Mesenchymal stem cell (in vitro differentiated cells and primary cell): Measurements from ENCODE around the gene FGFR1OP2.
"Not testable (repeated sequence)": the region's sequence is repeated elsewhere in the genome, so short reads cannot be mapped to it uniquely, and the experiment has no call there.

Experiments
- DNase-seq: peaks from one replicate; pipeline ENCODE4 v3.0.0-alpha.2; 2013
- H2AFZ ChIP-seq: one replicate; pipeline ENCODE4 v1.6.1; 2013; ENCODE audit warnings: low read depth, mild to moderate bottlenecking, control low read depth, inconsistent platforms, low read length, moderate library complexity
- H2AK5ac ChIP-seq: 2 replicates; pipeline ENCODE4 v1.6.1; 2013; ENCODE audit warnings: low read length, moderate library complexity, mild to moderate bottlenecking, inconsistent platforms; ENCODE audit not compliant: severe bottlenecking
- H2BK120ac ChIP-seq: one replicate; pipeline ENCODE4 v1.6.1; 2013; ENCODE audit warnings: low read depth, mild to moderate bottlenecking, inconsistent platforms, low read length, moderate library complexity
- H2BK12ac ChIP-seq, 2 experiments: one replicate each; pipeline ENCODE4 v1.6.1; 2013; ENCODE audit warnings: inconsistent platforms in 2 of 2, low read length in 2 of 2, mild to moderate bottlenecking in 2 of 2, moderate library complexity in 2 of 2, control low read depth in 1 of 2
- H2BK15ac ChIP-seq: one replicate; pipeline ENCODE4 v1.6.1; 2013; ENCODE audit warnings: mild to moderate bottlenecking, low read depth, inconsistent platforms; ENCODE audit not compliant: poor library complexity, severe bottlenecking
- H2BK5ac ChIP-seq: 2 replicates; pipeline ENCODE4 v1.6.1; 2013; ENCODE audit warnings: low read depth, mild to moderate bottlenecking, low read length, control low read depth, inconsistent platforms; ENCODE audit not compliant: poor library complexity, severe bottlenecking
- H3K14ac ChIP-seq, 2 experiments: one replicate each; pipeline ENCODE4 v1.6.1; 2013; ENCODE audit warnings: inconsistent platforms in 2 of 2, low read length in 2 of 2, control low read depth in 1 of 2, mild to moderate bottlenecking in 1 of 2, moderate library complexity in 1 of 2
- H3K18ac ChIP-seq, 2 experiments: one replicate each; pipeline ENCODE4 v1.6.1; 2013; ENCODE audit warnings: inconsistent platforms in 2 of 2, low read length in 2 of 2, control low read depth in 1 of 2, low read depth in 1 of 2, mild to moderate bottlenecking in 1 of 2
- H3K23ac ChIP-seq, 2 experiments: one replicate each; pipeline ENCODE4 v1.6.1; 2013; ENCODE audit warnings: inconsistent platforms in 2 of 2, low read length in 2 of 2, mild to moderate bottlenecking in 2 of 2, moderate library complexity in 2 of 2, control low read depth in 1 of 2
- H3K27ac ChIP-seq: 2 replicates; pipeline ENCODE4 v1.5.1; 2013; ENCODE audit warnings: mild to moderate bottlenecking, moderate library complexity, low read length, control low read depth, inconsistent platforms; ENCODE audit not compliant: poor library complexity, severe bottlenecking
- H3K27me3 ChIP-seq, 2 experiments: 2 replicates each; pipeline versions ENCODE4 v1.6.1 to v1.7.0; 2013; ENCODE audit warnings: low read length in 2 of 2, mild to moderate bottlenecking in 2 of 2, moderate library complexity in 2 of 2, control low read depth in 1 of 2, inconsistent platforms in 1 of 2; ENCODE audit not compliant: control insufficient read depth in 1 of 2, insufficient read depth in 1 of 2
- H3K36me3 ChIP-seq, 2 experiments: 2 replicates each; pipeline versions ENCODE4 v1.6.1 to v1.7.0; 2013; ENCODE audit warnings: low read length in 2 of 2, control low read depth in 1 of 2, inconsistent platforms in 1 of 2, low read depth in 1 of 2, mild to moderate bottlenecking in 1 of 2; ENCODE audit not compliant: insufficient read depth in 2 of 2, control insufficient read depth in 1 of 2
- H3K4ac ChIP-seq, 2 experiments: one replicate each; pipeline ENCODE4 v1.6.1; 2013; ENCODE audit warnings: inconsistent platforms in 2 of 2, low read length in 2 of 2, mild to moderate bottlenecking in 2 of 2, moderate library complexity in 2 of 2, control low read depth in 1 of 2, low read depth in 1 of 2
- H3K4me1 ChIP-seq: 2 replicates; pipeline ENCODE4 v1.6.1; 2013; ENCODE audit warnings: low read depth, low read length, control low read depth; ENCODE audit not compliant: control insufficient read depth, insufficient read depth
- H3K4me2 ChIP-seq: 2 replicates; pipeline ENCODE4 v1.6.1; 2013; ENCODE audit warnings: low read length, mild to moderate bottlenecking, inconsistent platforms; ENCODE audit not compliant: poor library complexity, severe bottlenecking
- H3K4me3 ChIP-seq, 2 experiments: 2 replicates each; pipeline versions ENCODE4 v1.5.1 to v1.7.0; 2013; ENCODE audit warnings: low read length in 2 of 2, mild to moderate bottlenecking in 2 of 2, control low read depth in 1 of 2, low read depth in 1 of 2; ENCODE audit not compliant: insufficient read depth in 1 of 2
- H3K79me1 ChIP-seq: replicated peaks from 2 replicates; pipeline ENCODE4 v1.6.1; 2013; ENCODE audit warnings: mild to moderate bottlenecking, control low read depth, low read length, inconsistent platforms; ENCODE audit not compliant: poor library complexity, severe bottlenecking
- H3K9ac ChIP-seq: 2 replicates; pipeline ENCODE4 v1.7.0; 2013; ENCODE audit warnings: mild to moderate bottlenecking, low read length, moderate library complexity
- H3K9me3 ChIP-seq: 2 replicates; pipeline ENCODE4 v1.7.0; 2013; ENCODE audit warnings: mild to moderate bottlenecking, low read length; ENCODE audit not compliant: control insufficient read depth
- H4K8ac ChIP-seq: one replicate; pipeline ENCODE4 v1.6.1; 2013; ENCODE audit warnings: inconsistent platforms, mild to moderate bottlenecking, low read length, moderate library complexity
- H4K91ac ChIP-seq: one replicate; pipeline ENCODE4 v1.6.1; 2013; ENCODE audit warnings: mild to moderate bottlenecking, low read length, inconsistent platforms
- WGBS: methylation state at CpG from one replicate; pipeline ENCODE4 v1.1.7; 2013; ENCODE audit warnings: mixed read lengths; 5-methylcytosine and 5-hydroxymethylcytosine counted together

Gene FGFR1OP2

GRCh38 chr12:26896913-26897312, 41.4 kb upstream of the FGFR1OP2 start:
- Histone ChIP-seq H2BK12ac (no peak overlapping the region), H3K79me1 (no peaks in the 10 kb centered on the region), H3K18ac (no peak overlapping the region), H2AFZ (no peak overlapping the region), H2BK15ac (no peak overlapping the region), H2BK120ac (no peak overlapping the region), H3K14ac (no peak overlapping the region), H3K4ac (no peak overlapping the region), H2AK5ac (no peak overlapping the region), H3K9me3 (no peaks in the 10 kb centered on the region), H4K8ac (no peak overlapping the region), H4K91ac (no peak overlapping the region), H3K4me3 (no peak overlapping the region), H3K23ac (no peak overlapping the region), H3K9ac (no peak overlapping the region), H3K27ac (no peak overlapping the region), H3K36me3 (peaks cover 3 to 22% of the 10 kb centered on the region in 2 experiments), H2BK5ac (no peak overlapping the region), H3K4me1 (no peaks in the 10 kb centered on the region), H3K4me2 (no peak overlapping the region), H3K27me3 (no peaks in the 10 kb centered on the region)
- no peak for DNase-seq
- 98% methylated on average over 2 of the region's 2 CpGs for WGBS

- H3K18ac ChIP-seq, H4K8ac ChIP-seq, DNase-seq, H2BK120ac ChIP-seq, H3K79me1 ChIP-seq, H2BK15ac ChIP-seq, H3K27me3 ChIP-seq, H3K9ac ChIP-seq, H3K4me1 ChIP-seq, H2BK12ac ChIP-seq, H3K9me3 ChIP-seq, H2AFZ ChIP-seq, H3K4ac ChIP-seq, H2AK5ac ChIP-seq, H2BK5ac ChIP-seq, H3K14ac ChIP-seq, H3K23ac ChIP-seq, H3K27ac ChIP-seq, H4K91ac ChIP-seq, H3K4me2 ChIP-seq, H3K4me3 ChIP-seq: not testable (repeated sequence)
- H3K36me3 ChIP-seq = peaks cover 3 to 61% of the 10 kb centered on the region in 2 experiments
- WGBS = 100% methylated on average over 2 of the region's 3 CpGs
Measured at GRCh38 chr12:26903396-26903795, 34.9 kb upstream of the FGFR1OP2 start.

GRCh38 chr12:26906024-26906423, 32.2 kb upstream of the FGFR1OP2 start:
- Histone ChIP-seq H2BK120ac (no peak overlapping the region), H3K9me3 (peaks cover 9% of the 10 kb centered on the region), H3K9ac (no peak overlapping the region), H3K27ac (no peak overlapping the region), H3K79me1 (peaks cover 2% of the 10 kb centered on the region), H3K23ac (no peak overlapping the region), H3K36me3 (peaks cover 6 to 78% of the 10 kb centered on the region in 2 experiments), H2BK12ac (no peak overlapping the region), H2BK15ac (no peak overlapping the region), H3K4ac (no peak overlapping the region), H3K4me2 (no peak overlapping the region), H2AFZ (no peak overlapping the region), H2AK5ac (no peak overlapping the region), H4K8ac (no peak overlapping the region), H4K91ac (no peak overlapping the region), H2BK5ac (no peak overlapping the region), H3K14ac (no peak overlapping the region), H3K18ac (no peak overlapping the region), H3K4me3 (no peak overlapping the region), H3K4me1 (no peaks in the 10 kb centered on the region), H3K27me3 (no peaks in the 10 kb centered on the region)
- DNase-seq = no peak
- no CpG with 5 or more reads among the region's 1 CpG for WGBS

- H4K91ac ChIP-seq = no peak overlapping the region
- DNase-seq = no peak
- H3K9ac ChIP-seq = no peak overlapping the region
- no peak overlapping the region for H3K23ac ChIP-seq
- no peaks in the 10 kb centered on the region for H3K4me1 ChIP-seq
- no peak overlapping the region for H3K27ac ChIP-seq
- H3K14ac ChIP-seq = peak overlapping the region in 1 of 2 experiments; percentile 65
- no peak overlapping the region for H3K18ac ChIP-seq
- H2BK12ac ChIP-seq = no peak overlapping the region
- no peak overlapping the region for H2BK5ac ChIP-seq
- H2AK5ac ChIP-seq = no peak overlapping the region
- H3K9me3 ChIP-seq = peaks cover 9% of the 10 kb centered on the region
- no peak overlapping the region for H2BK15ac ChIP-seq
- no peak overlapping the region for H2BK120ac ChIP-seq
- no peak overlapping the region for H3K4me3 ChIP-seq
- H3K36me3 ChIP-seq = peaks cover 6 to 84% of the 10 kb centered on the region in 2 experiments
- H3K4ac ChIP-seq = no peak overlapping the region
- H2AFZ ChIP-seq = no peak overlapping the region
- no peak overlapping the region for H3K4me2 ChIP-seq
- H4K8ac ChIP-seq = no peak overlapping the region
- WGBS = 100% methylated on average over 1 of the region's 1 CpG
- H3K79me1 ChIP-seq = peaks cover 2% of the 10 kb centered on the region
- H3K27me3 ChIP-seq = no peaks in the 10 kb centered on the region
Measured at GRCh38 chr12:26906704-26907103, 31.6 kb upstream of the FGFR1OP2 start.
